GM10847 (cell line): Measurements from ENCODE around the gene ZNF821.

ENCODE experiments used
- POLR2A ChIP-seq: IDR thresholded peaks from 2 replicates; pipeline ENCODE4 v1.6.1; 2011; ENCODE audit not compliant: insufficient read length; ENCODE audit errors: extremely low read depth

Gene ZNF821

DNA sequence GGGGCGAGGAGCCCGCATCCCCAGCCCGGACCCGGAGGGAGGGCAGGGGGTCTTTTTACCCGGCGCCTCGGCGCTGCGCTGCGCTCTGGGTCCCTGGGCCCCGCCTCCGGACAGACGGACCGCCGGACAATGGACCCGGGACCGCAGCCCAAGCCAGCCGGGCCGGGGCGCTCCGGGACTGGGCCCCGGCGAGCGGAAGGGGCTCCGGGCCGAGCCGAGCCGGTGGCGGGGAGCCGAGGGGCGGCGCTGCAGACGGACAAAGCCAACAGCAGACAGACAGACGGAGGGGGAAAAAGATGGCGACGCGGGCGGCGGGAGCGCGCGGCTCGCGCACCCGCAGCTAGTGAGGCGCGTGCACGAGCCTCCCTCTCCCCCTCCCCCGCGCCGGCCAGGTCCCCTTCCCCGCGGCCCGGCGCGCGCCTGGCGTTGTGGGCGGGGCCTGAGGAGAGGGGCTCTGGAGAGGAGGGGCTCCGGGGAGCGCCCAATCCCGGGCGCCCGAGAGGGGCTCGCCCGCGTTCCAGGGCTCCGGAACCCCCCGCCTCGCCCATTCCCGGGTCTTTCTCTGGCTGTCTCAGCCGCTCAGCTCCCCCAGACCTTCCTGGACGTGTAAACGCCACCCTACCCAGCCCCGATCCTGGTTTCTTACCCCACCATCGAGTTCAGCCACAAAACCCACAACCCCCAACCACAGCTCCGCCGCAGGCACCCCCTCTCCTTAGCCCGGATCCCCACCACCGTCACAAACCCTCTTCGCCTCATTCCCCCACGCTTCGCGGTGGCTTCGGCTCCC lies at the start of gene ZNF821:
ZNF821 (minus strand) TSS at position 334 of the 790 bp plus-strand sequence. CDS start 4,236 bp downstream, outside the sequence.
- peak; percentile 12 for TF ChIP-seq POLR2A

- no peak for TF ChIP-seq POLR2A
These were observed 49.0 kb upstream of the ZNF821 start for GRCh38 chr16:71933017-71933416.

GRCh38 chr16:71931599-71931998 lies 47.6 kb upstream of the ZNF821 start:
- TF ChIP-seq POLR2A = no peak

- no peak for TF ChIP-seq POLR2A
These were observed 47.0 kb upstream of the ZNF821 start for GRCh38 chr16:71931001-71931400.

GRCh38 chr16:71930013-71930563 lies 46.1 kb upstream of the ZNF821 start:
- no peak for TF ChIP-seq POLR2A

GRCh38 chr16:71929048-71929447 lies 45.1 kb upstream of the ZNF821 start:
- no peak for TF ChIP-seq POLR2A

- TF ChIP-seq POLR2A = no peak
These were observed 43.8 kb upstream of the ZNF821 start for GRCh38 chr16:71927787-71928186.

- TF ChIP-seq POLR2A = no peak
These were observed 43.4 kb upstream of the ZNF821 start for GRCh38 chr16:71927383-71927782.

DNA sequence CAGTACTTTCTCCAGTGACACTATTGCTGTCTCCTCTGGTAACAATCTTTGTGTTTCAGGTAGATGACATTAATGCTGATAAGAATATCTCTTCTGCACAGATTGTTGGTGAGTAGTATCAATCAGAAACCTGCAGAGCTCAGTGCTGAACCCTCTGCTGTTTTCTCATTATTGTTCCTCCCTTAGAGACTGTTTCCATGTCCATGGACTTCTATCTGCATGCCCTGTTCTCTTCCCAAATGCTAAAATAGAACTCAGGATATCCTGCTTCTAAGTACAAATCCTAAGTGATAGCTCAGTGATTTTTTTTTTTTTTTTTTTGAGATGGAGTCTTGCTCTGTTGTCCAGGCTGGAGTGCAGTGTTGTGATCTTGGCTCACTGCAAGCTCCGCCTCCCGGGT lies 40.7 kb upstream of the ZNF821 start:
- no peak for TF ChIP-seq POLR2A

DNA sequence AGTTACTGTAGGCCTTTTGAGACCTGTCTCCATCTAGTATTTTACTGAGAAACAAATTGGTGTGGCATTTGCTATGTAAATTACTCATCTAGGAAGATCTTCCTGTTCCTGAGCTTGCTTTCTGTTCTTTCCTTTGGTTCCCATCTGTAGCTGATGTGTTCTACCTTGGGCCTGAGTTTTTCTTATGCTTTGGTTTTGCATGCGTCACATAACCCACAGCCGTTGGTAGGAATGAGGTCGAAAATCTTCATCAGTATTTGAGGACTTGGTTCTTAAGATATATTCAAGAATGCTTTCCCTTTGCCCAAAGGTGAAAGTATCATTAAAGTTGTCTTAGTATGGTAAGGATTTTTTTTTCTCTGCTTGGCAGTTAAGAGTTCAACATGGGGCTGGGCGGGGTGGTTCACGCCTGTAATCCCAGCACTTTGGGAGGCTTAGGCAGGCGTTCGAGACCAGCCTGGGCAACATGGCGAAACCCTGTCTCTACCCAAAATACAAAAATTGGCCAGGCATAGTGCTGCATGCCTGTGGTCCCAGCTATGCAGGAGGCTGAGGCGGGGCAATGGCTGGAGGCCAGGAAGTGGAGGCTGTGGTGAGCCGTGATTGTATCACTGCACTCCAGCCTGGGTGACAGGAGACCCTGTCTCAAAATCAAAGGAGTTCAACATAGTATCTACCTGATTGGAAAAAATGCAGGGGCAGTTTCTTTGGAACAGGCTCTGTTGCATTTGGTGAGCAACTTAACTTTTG lies 40.1 kb upstream of the ZNF821 start:
- no peak for TF ChIP-seq POLR2A

- no peak for TF ChIP-seq POLR2A
These were observed 36.7 kb upstream of the ZNF821 start for GRCh38 chr16:71920658-71921057.

- no peak for TF ChIP-seq POLR2A
These were observed 35.1 kb upstream of the ZNF821 start for GRCh38 chr16:71919035-71919434.

DNA sequence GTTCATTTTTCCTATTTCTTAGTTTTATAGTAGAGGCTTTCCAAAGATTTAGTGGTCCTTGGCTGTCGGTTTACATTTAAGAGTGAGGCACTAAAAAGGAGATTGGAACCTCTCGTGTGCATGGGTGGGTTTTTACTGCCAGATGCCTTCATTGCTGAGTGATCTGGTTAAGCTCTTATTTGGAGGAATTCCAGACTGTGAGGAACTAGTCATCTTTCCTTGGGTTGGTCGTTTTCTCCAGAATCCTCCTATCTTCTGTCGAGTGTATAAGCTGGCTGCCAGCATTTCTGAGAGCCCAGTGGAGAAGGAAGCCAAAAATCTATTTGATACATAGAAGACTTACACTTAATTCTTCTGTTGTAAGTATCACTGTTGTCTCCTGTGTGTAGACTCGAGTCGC lies 33.9 kb upstream of the ZNF821 start:
- no peak for TF ChIP-seq POLR2A

- TF ChIP-seq POLR2A = no peak
These were observed 32.5 kb upstream of the ZNF821 start for GRCh38 chr16:71916397-71916920.

GRCh38 chr16:71915350-71915749 lies 31.4 kb upstream of the ZNF821 start:
- TF ChIP-seq POLR2A = no peak

DNA sequence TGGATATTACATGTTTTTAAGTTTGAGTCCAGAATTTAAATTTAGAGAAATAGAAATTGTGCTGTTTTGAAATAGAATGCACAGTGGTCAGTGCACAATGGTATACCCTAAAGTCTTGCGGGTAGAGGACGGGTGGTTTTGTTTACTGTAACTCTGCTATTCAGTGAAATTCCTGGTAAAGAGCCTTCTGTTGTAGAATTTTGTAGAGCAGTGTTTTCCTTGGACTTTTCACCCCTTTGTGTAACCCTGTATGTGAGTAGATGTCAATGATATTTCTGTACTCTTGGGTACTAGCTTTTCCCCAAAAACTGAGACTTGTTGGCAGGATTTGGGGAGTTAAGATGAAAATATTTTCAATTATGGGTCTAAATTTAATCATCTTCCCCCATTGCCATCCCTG lies 30.8 kb upstream of the ZNF821 start:
- no peak for TF ChIP-seq POLR2A
